K562 (cell line): Measurements from ENCODE around the gene COX20. TPM values are rescaled to one million over a fixed set of nuclear protein-coding genes. Genes with fewer than 3 reads are reported as not detected.
A peak's percentile ranks its signal among the peaks of the same experiment; 100 is the strongest.

Source experiments
- ATAC-seq: fragments of 200-7000 bp; cut with Tn5 transposase; 3 replicates; pipeline ENCODE4 v1.9.1; 2020; ENCODE audit warnings: moderate library complexity
- BruUV-seq: library from RNA; stranded (reverse); fragments of 400-500 nt; replicated peaks from 2 replicates; lab custom pipeline; 2021; lab: Mats Ljungman, UMichigan
- CTCF ChIA-PET: fragments of 300-600 bp; formaldehyde crosslinking; extraction: SDS; loops from one replicate; lab custom pipeline; 2021; ENCODE audit warnings: low intra/inter-chr PET ratio; lab: Yijun Ruan, JAX
- POLR2A ChIA-PET: fragments of 300-600, 350-650 bp; sonication (Branson Sonifier 250); formaldehyde crosslinking; extraction: SDS; loops from one replicate; lab custom pipeline; 2021; ENCODE audit warnings: antibody characterized with exemption, inconsistent platforms; lab: Yijun Ruan, JAX
- DNase-seq, 4 experiments: peaks; one replicate each; pipeline versions ENCODE4 v3.0.0 to v3.0.0-alpha.2; 2011 to 2018; ENCODE audit warnings: low spot score in 3 of 4, mixed read lengths in 3 of 4; ENCODE audit errors: extremely low read depth in 1 of 4
- FAIRE-seq: peaks from 2 replicates; lab custom pipeline; 2011; peaks lifted over from hg19 to GRCh38; lab: Jason Lieb, UNC
- H2AFZ ChIP-seq: 2 replicates; pipeline ENCODE4 v1.6.0; 2011; ENCODE audit warnings: low read depth, low read length, control low read depth, inconsistent platforms
- H3K27ac ChIP-seq: fragments of 200-600 bp; 3 replicates; pipeline ENCODE4 v1.8.0; 2011; ENCODE audit warnings: low read depth, mild to moderate bottlenecking, control low read depth, inconsistent platforms, low read length, moderate library complexity, mixed read lengths; ENCODE audit errors: extremely low read depth
- H3K27me3 ChIP-seq, 2 experiments: fragments of 300-600 bp in 1 of 2; 2 replicates in 1 of 2; 3 replicates in 1 of 2; pipeline versions ENCODE4 v1.6.0 to v1.8.0; 2011; ENCODE audit warnings: inconsistent platforms in 2 of 2, low read length in 2 of 2, mild to moderate bottlenecking in 1 of 2, mixed read lengths in 1 of 2, moderate library complexity in 1 of 2; ENCODE audit not compliant: control insufficient read depth in 2 of 2, insufficient read depth in 2 of 2
- H3K36me3 ChIP-seq: fragments of 300-600 bp; 3 replicates; pipeline ENCODE4 v1.8.0; 2011; ENCODE audit warnings: mild to moderate bottlenecking, low read length, inconsistent platforms; ENCODE audit not compliant: control insufficient read depth, insufficient read depth
- H3K4me1 ChIP-seq, 2 experiments: fragments of 200-600 bp in 1 of 2; replicated peaks in 1 of 2; 2 replicates in 1 of 2; 3 replicates in 1 of 2; pipeline versions ENCODE4 v1.5.1 to v1.8.0; 2011; ENCODE audit warnings: inconsistent platforms in 2 of 2, low read length in 2 of 2, mild to moderate bottlenecking in 1 of 2, mixed read lengths in 1 of 2, moderate library complexity in 1 of 2; ENCODE audit not compliant: control insufficient read depth in 2 of 2, insufficient read depth in 2 of 2
- H3K4me2 ChIP-seq: 2 replicates; pipeline ENCODE4 v1.6.1; 2011; ENCODE audit warnings: low read length, control low read depth, inconsistent platforms, mixed read lengths; ENCODE audit not compliant: insufficient read depth
- H3K4me3 ChIP-seq: fragments of 200-600 bp; sonication (generic), shearing (Covaris generic); 2 replicates; pipeline ENCODE4 v1.5.1; 2016; ENCODE audit warnings: control low read depth, inconsistent platforms
- H3K79me2 ChIP-seq: fragments of 200-600 bp; 3 replicates; pipeline ENCODE4 v1.8.0; 2011; ENCODE audit warnings: low read length, inconsistent platforms; ENCODE audit not compliant: control insufficient read depth, insufficient read depth
- H3K9ac ChIP-seq, 2 experiments: 2 replicates each; pipeline versions ENCODE4 v1.6.0 to v1.6.1; 2011; ENCODE audit warnings: low read depth in 2 of 2, low read length in 2 of 2, control low read depth in 1 of 2, inconsistent platforms in 1 of 2, mild to moderate bottlenecking in 1 of 2, mixed read lengths in 1 of 2; ENCODE audit not compliant: insufficient read depth in 1 of 2
- H3K9me1 ChIP-seq: one replicate; pipeline ENCODE4 v1.6.0; 2011; ENCODE audit warnings: inconsistent platforms, mild to moderate bottlenecking, low read length, moderate library complexity; ENCODE audit not compliant: control insufficient read depth, insufficient read depth
- H3K9me3 ChIP-seq: replicated peaks from 2 replicates; pipeline ENCODE4 v1.5.1; 2011; ENCODE audit warnings: low read depth, low read length, inconsistent platforms; ENCODE audit not compliant: control insufficient read depth, insufficient read depth
- H4K20me1 ChIP-seq: replicated peaks from 2 replicates; pipeline ENCODE4 v1.6.1; 2011; ENCODE audit warnings: low read length, inconsistent platforms, mixed read lengths; ENCODE audit not compliant: control insufficient read depth, insufficient read depth
- BRCA1 ChIP-seq, 2 experiments: fragments of 450-650 bp in 1 of 2; sonication (generic) in 1 of 2; formaldehyde crosslinking in 1 of 2; IDR thresholded peaks; 2 replicates each; pipeline versions ENCODE4 v1.5.0 to v1.6.1; 2017 to 2020; ENCODE audit warnings: mild to moderate bottlenecking in 1 of 2, missing genetic modification reagents in 1 of 2
- CXXC5 ChIP-seq: fragments of 250-450 bp; sonication (Bioruptor Pico); IDR thresholded peaks from 2 replicates; pipeline ENCODE4 v1.8.0; 2022; ENCODE audit warnings: inconsistent platforms, mild to moderate bottlenecking, moderate library complexity
- ETV6 ChIP-seq, 3 experiments: fragments of 150-350 bp in 1 of 3; sonication (generic) in 1 of 3; formaldehyde crosslinking in 1 of 3; IDR thresholded peaks; 2 replicates each; pipeline versions ENCODE4 v1.6.1 to v1.8.0; 2014 to 2022; ENCODE audit warnings: borderline replicate concordance in 2 of 3, low read depth in 2 of 3, antibody characterized with exemption in 1 of 3, low read length in 1 of 3, mild to moderate bottlenecking in 1 of 3, missing genetic modification reagents in 1 of 3
- GATAD2B ChIP-seq: fragments of 450-650 bp; IDR thresholded peaks from 2 replicates; pipeline ENCODE4 v1.6.1; 2017; ENCODE audit warnings: mild to moderate bottlenecking, borderline replicate concordance
- KAT2B ChIP-seq: IDR thresholded peaks from one replicate; pipeline ENCODE4 v1.6.1; 2012; ENCODE audit warnings: low read depth, mild to moderate bottlenecking, control low read depth, inconsistent platforms, low read length, moderate library complexity
- MEIS2 ChIP-seq: fragments of 450-650 bp; IDR thresholded peaks from 2 replicates; pipeline ENCODE4 v1.6.1; 2014; ENCODE audit warnings: mild to moderate bottlenecking; ENCODE audit not compliant: partially characterized antibody
- PRPF4 ChIP-seq: fragments of 200-400 bp; formaldehyde crosslinking; IDR thresholded peaks from one replicate; pipeline ENCODE4 v1.6.1; 2017; ENCODE audit warnings: low read length, low read depth, mild to moderate bottlenecking; ENCODE audit not compliant: insufficient read depth, poor library complexity, severe bottlenecking
- TAL1 ChIP-seq: fragments of 450-650 bp; IDR thresholded peaks from 2 replicates; pipeline ENCODE4 v1.6.1; 2016; ENCODE audit warnings: mild to moderate bottlenecking
- ZHX1 ChIP-seq: fragments of 150-350 bp; conservative IDR thresholded peaks from 2 replicates; pipeline ENCODE4 v1.6.1; 2014; ENCODE audit warnings: low read length
- ZNF124 ChIP-seq: sonication (generic); formaldehyde crosslinking; IDR thresholded peaks from 2 replicates; pipeline ENCODE4 v1.8.1; 2022; ENCODE audit warnings: missing genetic modification reagents
- ZNF347 ChIP-seq: fragments of 450-650 bp; formaldehyde crosslinking; IDR thresholded peaks from 2 replicates; pipeline ENCODE4 v1.4.0; 2020; ENCODE audit warnings: low read depth, mild to moderate bottlenecking, moderate library complexity
- ZNF449 ChIP-seq: fragments of 250-450 bp; sonication (Bioruptor Pico); IDR thresholded peaks from 2 replicates; pipeline ENCODE4 v1.8.0; 2022; ENCODE audit warnings: moderate library complexity, mild to moderate bottlenecking, inconsistent platforms
- ZNF639 ChIP-seq, 2 experiments: fragments of 200-800 bp in 1 of 2; sonication (Bioruptor generic) in 1 of 2; sonication (generic) in 1 of 2; formaldehyde crosslinking in 1 of 2; IDR thresholded peaks in 1 of 2; conservative IDR thresholded peaks in 1 of 2; 2 replicates each; pipeline versions ENCODE4 v1.5.0 to v1.6.1; 2016 to 2020; ENCODE audit warnings: missing compliant biosample characterization in 1 of 2, missing genetic modification characterization in 1 of 2, missing genetic modification reagents in 1 of 2
- ZSCAN29 ChIP-seq: fragments of 450-650 bp; IDR thresholded peaks from 2 replicates; pipeline ENCODE4 v1.6.1; 2017
- WGBS: fragments of 100-300 bp; shearing (Covaris generic); methylation state at CpG from one replicate; pipeline ENCODE4 v1.1.6; 2016; ENCODE audit warnings: low coverage, mixed read lengths; ENCODE audit not compliant: insufficient coverage; ENCODE audit errors: missing lambda C conversion rate; 5-methylcytosine and 5-hydroxymethylcytosine counted together
- in situ Hi-C: fragments of 300-500 bp; cut with MboI; formaldehyde crosslinking; loops from 4 replicates; pipeline ENCODE4 v1.15.0; 2018; ENCODE audit warnings: inconsistent platforms, mixed read lengths
- intact Hi-C: fragments of 100-400 bp; cut with micrococcal nuclease; formaldehyde crosslinking; loops from 2 replicates; pipeline ENCODE4 v1.14.2; 2022
- polyA plus RNA-seq, 8 experiments: library from polyadenylated mRNA; depleted of rRNA in 4 of 8; stranded (reverse) in 5 of 8; unstranded in 3 of 8; fragments of >200 nt; fragmentation: Nextera tagmentation in 2 of 8; fragmentation: Illumina TruSeq in 1 of 8; extraction: Ambion mirVana in 2 of 8; extraction: Trizol in 1 of 8; gene quantifications; 2 replicates each; pipeline versions ENCODE4 v1.2.1 to v1.2.3, GENCODE V29; 2011 to 2014; ENCODE audit warnings: inconsistent platforms in 1 of 8, missing spikeins in 1 of 8
- total RNA-seq, 7 experiments: library from RNA; depleted of rRNA in 6 of 7; stranded (reverse); fragments of >200 nt in 6 of 7; fragmentation: Illumina TruSeq in 2 of 7; extraction: Trizol in 2 of 7; gene quantifications; 2 replicates each; pipeline versions ENCODE4 v1.2.1 to v1.2.3, GENCODE V29; 2011 to 2021; ENCODE audit warnings: low replicate concordance in 1 of 7

The COX20 gene
- total and polyA plus RNA-seq, 9 of the 15 experiments (the other 6 are each of a cell fraction or from before 2014, with no cell fraction given) = 41.5 to 192 (median 84.3) TPM

GRCh38 chr1:244788493-244789275 lies 46.8 kb upstream of the COX20 start:
- WGBS = 3% methylated on average over 23 of the region's 23 CpGs
- H3K27ac ChIP-seq = no peak overlapping the region
- in situ Hi-C loops = no loop called here
- POLR2A ChIA-PET = interaction anchor here (0.7 to 1.4 kb wide), 2 partner anchors 20 to 264 kb away, joined by 3 read pairs; no protein-coding TSS in a partner anchor
- no peak for TF ChIP-seq PRPF4
- no peak for TF ChIP-seq ZNF347
- no peak for TF ChIP-seq ETV6 (IDR thresholded peaks at IDR 0.05; ENCODE audit: borderline replicate concordance in 1 of 2, low read depth in 2 of 2, low read length in 1 of 2)
- TF ChIP-seq ETV6 (CRISPR knock-in tag; IDR thresholded peaks at IDR 0.05; ENCODE audit: borderline replicate concordance) = no peak
- TF ChIP-seq BRCA1 (IDR thresholded peaks at IDR 0.05) = no peak
- no peak for TF ChIP-seq BRCA1 (CRISPR knock-in tag; IDR thresholded peaks at IDR 0.05)
- no peak for TF ChIP-seq ZSCAN29
- TF ChIP-seq ZNF639 (CRISPR knock-in tag; conservative IDR thresholded peaks at IDR 0.05 in 1 of 2, IDR thresholded peaks at IDR 0.05 in 1 of 2) = no peak
- TF ChIP-seq ZNF124 = no peak
- TF ChIP-seq TAL1 = no peak
- TF ChIP-seq ZNF449 (CRISPR knock-in tag) = no peak
- TF ChIP-seq CXXC5 (CRISPR knock-in tag) = no peak
- no peak for TF ChIP-seq GATAD2B
- TF ChIP-seq ZHX1 = no peak
- no peak for TF ChIP-seq KAT2B
- TF ChIP-seq MEIS2 = no peak
- ATAC-seq = peak; percentile 58
- no peaks in the 10 kb centered on the region for H3K9me3 ChIP-seq
- H3K4me3 ChIP-seq = no peak overlapping the region
- no peaks in the 10 kb centered on the region for H4K20me1 ChIP-seq
- peaks cover 0 to 6% of the 10 kb centered on the region in 2 experiments; a peak in 2 of 5 replicates for H3K4me1 ChIP-seq
- FAIRE-seq = no peak
- no peaks in the 10 kb centered on the region for H3K9me1 ChIP-seq
- H3K27me3 ChIP-seq = peaks cover 27 to 49% of the 10 kb centered on the region in 2 experiments
- no peak overlapping the region for H3K4me2 ChIP-seq
- CTCF ChIA-PET = no interaction called here
- peak overlapping the region; percentile 10; the same call in 1 of the 2 replicates for H2AFZ ChIP-seq
- H3K9ac ChIP-seq = peak overlapping the region in 1 of 2 experiments; percentile 62; a peak in 1 of 4 replicates
- H3K36me3 ChIP-seq = no peaks in the 10 kb centered on the region
- H3K79me2 ChIP-seq = no peaks in the 10 kb centered on the region
- intact Hi-C loops = no loop called here
- no TSS peak for BruUV-seq
- DNase-seq = peak in 1 of 4 experiments; percentile 3
